CD14-positive monocyte (primary cell): Measurements from ENCODE around the gene COPS9. TPM values are rescaled to one million over a fixed set of nuclear protein-coding genes. Genes with fewer than 3 reads are reported as not detected.

Experiments
- DNase-seq, 3 donors: peaks; one replicate each; pipeline ENCODE4 v3.0.0-alpha.2; 2011 to 2022
- H2AFZ ChIP-seq: 2 replicates; pipeline ENCODE4 v1.6.0; 2012; ENCODE audit warnings: mild to moderate bottlenecking, low read depth, low read length, inconsistent platforms; ENCODE audit not compliant: insufficient read depth, poor library complexity, severe bottlenecking
- H3K27ac ChIP-seq, 2 donors: 1 replicate in 1 of 2; 2 replicates in 1 of 2; pipeline ENCODE4 v1.5.1; 2012 to 2013; ENCODE audit warnings: low read length in 2 of 2, control low read depth in 1 of 2, inconsistent platforms in 1 of 2, low read depth in 1 of 2, mild to moderate bottlenecking in 1 of 2
- H3K27me3 ChIP-seq, 2 donors: one replicate each; pipeline versions ENCODE4 v1.6.0 to v1.6.1; 2011 to 2013; ENCODE audit warnings: low read length in 2 of 2; ENCODE audit not compliant: control insufficient read depth in 2 of 2, insufficient read depth in 2 of 2
- H3K36me3 ChIP-seq, 2 donors: replicated peaks in 1 of 2; 1 replicate in 1 of 2; 2 replicates in 1 of 2; pipeline versions ENCODE4 v1.5.1 to v1.6.1; 2012 to 2013; ENCODE audit warnings: low read length in 2 of 2, control low read depth in 1 of 2, inconsistent platforms in 1 of 2, mild to moderate bottlenecking in 1 of 2; ENCODE audit not compliant: insufficient read depth in 2 of 2, control insufficient read depth in 1 of 2
- H3K4me1 ChIP-seq, 2 donors: 1 replicate in 1 of 2; 2 replicates in 1 of 2; pipeline versions ENCODE4 v1.5.1 to v1.6.1; 2012 to 2013; ENCODE audit warnings: low read length in 2 of 2, control low read depth in 1 of 2, inconsistent platforms in 1 of 2, mild to moderate bottlenecking in 1 of 2, moderate library complexity in 1 of 2; ENCODE audit not compliant: insufficient read depth in 2 of 2, control insufficient read depth in 1 of 2
- H3K4me2 ChIP-seq: replicated peaks from 2 replicates; pipeline ENCODE3; 2012; ENCODE audit warnings: low read length, moderate library complexity, mild to moderate bottlenecking; ENCODE audit not compliant: poor library complexity, severe bottlenecking; ENCODE audit errors: extremely low read depth
- H3K4me3 ChIP-seq, 3 experiments: fragments of 200-600 bp in 1 of 3; sonication (generic) in 1 of 3; replicated peaks in 1 of 3; 1 replicate in 2 of 3; 2 replicates in 1 of 3; pipeline ENCODE4 v1.5.1; 2011 to 2013; ENCODE audit warnings: low read length in 3 of 3, mild to moderate bottlenecking in 3 of 3, control low read depth in 2 of 3, low read depth in 2 of 3, inconsistent platforms in 1 of 3, moderate library complexity in 1 of 3
- H3K79me2 ChIP-seq: 2 replicates; pipeline ENCODE4 v1.6.0; 2012; ENCODE audit warnings: mild to moderate bottlenecking, control low read depth, inconsistent platforms, low read length, moderate library complexity; ENCODE audit not compliant: insufficient read depth
- H3K9ac ChIP-seq: 2 replicates; pipeline ENCODE4 v1.6.0; 2017; ENCODE audit warnings: low read length, mild to moderate bottlenecking; ENCODE audit not compliant: insufficient read depth, poor library complexity, severe bottlenecking
- H3K9me3 ChIP-seq, 2 donors: replicated peaks in 1 of 2; 1 replicate in 1 of 2; 2 replicates in 1 of 2; pipeline versions ENCODE4 v1.5.1 to v1.6.1; 2012 to 2013; ENCODE audit warnings: low read length in 2 of 2, control low read depth in 1 of 2; ENCODE audit not compliant: control insufficient read depth in 1 of 2, insufficient read depth in 1 of 2
- H4K20me1 ChIP-seq: 2 replicates; pipeline ENCODE4 v1.6.0; 2012; ENCODE audit warnings: mild to moderate bottlenecking, low read length, control low read depth, moderate library complexity; ENCODE audit not compliant: insufficient read depth
- H3K27ac Mint-ChIP-seq, 7 donors: one replicate each; pipeline ENCODE4 v1.8.0; 2020; ENCODE audit warnings: mild to moderate bottlenecking in 7 of 7, mixed read lengths in 7 of 7, moderate library complexity in 6 of 7, inconsistent platforms in 2 of 7
- H3K27me3 Mint-ChIP-seq, 3 donors: one replicate each; pipeline ENCODE4 v1.8.0; 2021 to 2022; ENCODE audit warnings: low read depth in 3 of 3, mild to moderate bottlenecking in 3 of 3, mixed read lengths in 3 of 3, moderate library complexity in 3 of 3, inconsistent platforms in 1 of 3
- H3K36me3 Mint-ChIP-seq, 2 donors: one replicate each; pipeline ENCODE4 v1.8.0; 2020; ENCODE audit warnings: mixed read lengths in 2 of 2, inconsistent platforms in 1 of 2, mild to moderate bottlenecking in 1 of 2
- H3K4me1 Mint-ChIP-seq: one replicate; pipeline ENCODE4 v1.8.0; 2020; ENCODE audit warnings: mild to moderate bottlenecking, mixed read lengths
- H3K4me3 Mint-ChIP-seq, 2 donors: one replicate each; pipeline ENCODE4 v1.8.0; 2020; ENCODE audit warnings: mild to moderate bottlenecking in 2 of 2, mixed read lengths in 2 of 2, moderate library complexity in 1 of 2
- H3K9me3 Mint-ChIP-seq, 7 donors: one replicate each; pipeline ENCODE4 v1.8.0; 2020 to 2022; ENCODE audit warnings: mixed read lengths in 7 of 7, mild to moderate bottlenecking in 6 of 7, moderate library complexity in 6 of 7, inconsistent platforms in 2 of 7
- CTCF ChIP-seq: fragments of 200-600 bp; IDR thresholded peaks from one replicate; pipeline ENCODE4 v1.8.0; 2022; ENCODE audit warnings: antibody characterized with exemption, mild to moderate bottlenecking
- WGBS: methylation state at CpG from one replicate; pipeline ENCODE4 v1.1.5; 2013; ENCODE audit warnings: missing lambda C conversion rate; ENCODE audit not compliant: insufficient coverage; 5-methylcytosine and 5-hydroxymethylcytosine counted together
- intact Hi-C, 2 donors: fragments of 100-400 bp; cut with micrococcal nuclease; formaldehyde crosslinking; loops; one replicate each; pipeline versions ENCODE4 v1.15.0 to v1.15.1; 2023
- polyA plus RNA-seq, 3 donors: library from polyadenylated mRNA; depleted of rRNA in 1 of 3; unstranded in 2 of 3; stranded (reverse) in 1 of 3; fragments of 300-500 nt in 2 of 3; fragments of >200 nt in 1 of 3; fragmentation: Illumina TruSeq in 2 of 3; gene quantifications; 1 replicate in 2 of 3; 2 replicates in 1 of 3; pipeline ENCODE4 v1.2.3, GENCODE V29; 2012 to 2021

COPS9 gene
- polyA plus RNA-seq, 3 donors, result 123 to 300 (median 268) TPM

- Mint-ChIP-seq H3K36me3 (peaks cover 4 to 10% of the 10 kb centered on the region in 2 donors), H3K27ac (peak overlapping the region in 1 of 7 donors; percentile 55), H3K27me3 (peaks cover 0 to 5% (median 5%) of the 10 kb centered on the region in 3 donors), H3K4me3 (no peak overlapping the region), H3K4me1 (no peaks in the 10 kb centered on the region), H3K9me3 (peaks cover 0 to 4% (median 0%) of the 10 kb centered on the region in 7 donors)
- H3K4me2 ChIP-seq, result no peak overlapping the region
- H3K9me3 ChIP-seq, result no peaks in the 10 kb centered on the region
- H3K36me3 ChIP-seq, result peaks cover 0 to 10% of the 10 kb centered on the region in 2 donors
- H3K79me2 ChIP-seq, result no peaks in the 10 kb centered on the region
- H3K4me3 ChIP-seq, result no peak overlapping the region
- H3K27ac ChIP-seq, result no peak overlapping the region
- no peak for DNase-seq
- TF ChIP-seq CTCF, result no peak
- no peak overlapping the region for H2AFZ ChIP-seq
- no peaks in the 10 kb centered on the region for H3K4me1 ChIP-seq
- no peak overlapping the region for H3K9ac ChIP-seq
- peaks cover 0 to 10% of the 10 kb centered on the region in 2 donors for H3K27me3 ChIP-seq
- intact Hi-C loops, result no loop called here
- H4K20me1 ChIP-seq, result no peaks in the 10 kb centered on the region
- WGBS, result 63% methylated on average over 10 of the region's 11 CpGs
Measured at GRCh38 chr2:240121675-240122074, 14.4 kb downstream of the COPS9 start.

- H3K36me3 ChIP-seq, result peaks cover 0 to 5% of the 10 kb centered on the region in 2 donors
- no peaks in the 10 kb centered on the region for H3K9me3 ChIP-seq
- WGBS, result 80% methylated on average over 1 of the region's 4 CpGs
- TF ChIP-seq CTCF, result no peak
- H3K27me3 ChIP-seq, result peaks cover 0 to 10% of the 10 kb centered on the region in 2 donors
- Mint-ChIP-seq H3K36me3 (peaks cover 0 to 5% of the 10 kb centered on the region in 2 donors), H3K27me3 (peaks cover 0 to 7% (median 5%) of the 10 kb centered on the region in 3 donors), H3K4me1 (no peaks in the 10 kb centered on the region), H3K9me3 (peaks cover 0 to 4% (median 0%) of the 10 kb centered on the region in 7 donors), H3K27ac (peak overlapping the region in 1 of 7 donors; percentile 55), H3K4me3 (no peak overlapping the region)
- H3K27ac ChIP-seq, result no peak overlapping the region
- no peak overlapping the region for H3K4me3 ChIP-seq
- no peak overlapping the region for H3K4me2 ChIP-seq
- H4K20me1 ChIP-seq, result no peaks in the 10 kb centered on the region
- H3K79me2 ChIP-seq, result no peaks in the 10 kb centered on the region
- intact Hi-C loops, result no loop called here
- H2AFZ ChIP-seq, result no peak overlapping the region
- H3K9ac ChIP-seq, result no peak overlapping the region
- H3K4me1 ChIP-seq, result no peaks in the 10 kb centered on the region
- DNase-seq, result no peak
Measured at GRCh38 chr2:240121190-240121589, 14.9 kb downstream of the COPS9 start.
